Measurements from ENCODE around the gene CTXN1.
A peak's percentile ranks its signal among the peaks of the same experiment; 100 is the strongest.

The CTXN1 gene

DNA sequence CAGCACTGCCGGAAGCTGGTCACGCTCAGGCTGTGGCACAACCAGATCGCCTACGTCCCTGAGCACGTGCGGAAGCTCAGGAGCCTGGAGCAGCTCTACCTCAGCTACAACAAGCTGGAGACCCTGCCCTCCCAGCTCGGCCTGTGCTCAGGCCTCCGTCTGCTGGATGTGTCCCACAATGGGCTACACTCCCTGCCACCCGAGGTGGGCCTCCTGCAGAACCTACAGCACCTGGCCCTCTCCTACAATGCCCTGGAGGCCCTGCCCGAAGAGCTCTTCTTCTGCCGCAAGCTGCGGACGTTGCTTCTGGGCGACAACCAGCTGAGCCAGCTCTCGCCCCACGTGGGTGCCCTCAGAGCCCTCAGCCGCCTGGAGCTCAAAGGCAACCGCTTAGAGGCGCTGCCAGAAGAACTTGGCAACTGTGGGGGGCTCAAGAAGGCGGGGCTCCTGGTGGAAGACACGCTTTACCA, 25.5 kb downstream of the CTXN1 start:
- no peak for DNase-seq (ENCODE audit: low spot score)

DNA sequence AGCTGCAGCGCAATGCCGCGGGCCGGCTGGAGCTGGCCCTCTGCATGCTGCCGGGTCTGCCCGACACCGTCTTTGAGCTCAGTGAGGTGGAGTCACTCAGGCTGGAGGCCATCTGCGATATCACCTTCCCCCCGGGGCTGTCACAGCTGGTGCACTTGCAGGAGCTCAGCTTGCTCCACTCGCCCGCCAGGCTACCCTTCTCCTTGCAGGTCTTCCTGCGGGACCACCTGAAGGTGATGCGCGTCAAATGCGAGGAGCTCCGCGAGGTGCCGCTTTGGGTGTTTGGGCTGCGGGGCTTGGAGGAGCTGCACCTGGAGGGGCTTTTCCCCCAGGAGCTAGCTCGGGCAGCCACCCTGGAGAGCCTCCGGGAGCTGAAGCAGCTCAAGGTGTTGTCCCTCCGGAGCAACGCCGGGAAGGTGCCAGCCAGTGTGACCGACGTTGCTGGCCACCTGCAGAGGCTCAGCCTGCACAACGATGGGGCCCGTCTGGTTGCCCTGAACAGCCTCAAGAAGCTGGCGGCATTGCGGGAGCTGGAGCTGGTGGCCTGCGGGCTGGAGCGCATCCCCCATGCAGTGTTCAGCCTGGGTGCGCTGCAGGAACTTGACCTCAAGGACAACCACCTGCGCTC, 26.1 kb downstream of the CTXN1 start:
- no peak for DNase-seq (ENCODE audit: low spot score)

DNA sequence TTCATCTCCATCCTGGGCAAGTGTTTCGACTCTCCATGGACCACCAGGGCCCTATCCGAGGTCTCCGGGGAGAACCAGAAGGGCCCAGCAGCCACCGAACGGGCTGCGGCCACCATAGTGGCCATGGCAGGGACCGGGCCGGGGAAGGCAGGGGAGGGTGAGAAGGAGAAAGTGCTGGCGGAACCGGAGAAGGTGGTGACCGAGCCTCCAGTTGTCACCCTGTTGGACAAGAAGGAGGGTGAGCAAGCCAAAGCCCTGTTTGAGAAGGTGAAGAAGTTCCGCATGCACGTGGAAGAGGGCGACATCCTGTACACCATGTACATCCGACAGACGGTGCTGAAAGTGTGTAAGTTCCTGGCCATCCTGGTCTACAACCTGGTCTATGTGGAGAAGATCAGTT, 27.0 kb downstream of the CTXN1 start:
- no peak for DNase-seq (ENCODE audit: low spot score)

DNA sequence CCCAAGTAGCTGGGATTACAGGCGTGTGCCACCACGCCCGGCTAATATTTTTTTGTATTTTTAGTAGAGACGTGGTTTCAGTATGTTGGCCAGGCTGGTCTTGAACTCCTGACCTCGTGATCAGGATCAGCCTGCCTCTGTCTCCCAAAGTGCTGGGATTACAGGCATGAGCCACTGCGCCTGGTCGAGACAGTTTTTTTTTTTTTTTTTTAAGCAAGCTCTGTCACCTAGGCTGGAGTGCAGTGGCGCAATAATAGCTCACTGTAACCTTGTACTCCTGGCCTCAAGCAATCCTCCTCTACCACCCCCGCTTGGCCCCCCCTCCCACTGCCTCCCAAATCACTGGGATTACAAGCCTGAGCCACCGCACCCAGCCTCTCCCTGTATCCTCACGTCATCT, 28.6 kb downstream of the CTXN1 start:
- DNase-seq (ENCODE audit: low spot score), result no peak

DNA sequence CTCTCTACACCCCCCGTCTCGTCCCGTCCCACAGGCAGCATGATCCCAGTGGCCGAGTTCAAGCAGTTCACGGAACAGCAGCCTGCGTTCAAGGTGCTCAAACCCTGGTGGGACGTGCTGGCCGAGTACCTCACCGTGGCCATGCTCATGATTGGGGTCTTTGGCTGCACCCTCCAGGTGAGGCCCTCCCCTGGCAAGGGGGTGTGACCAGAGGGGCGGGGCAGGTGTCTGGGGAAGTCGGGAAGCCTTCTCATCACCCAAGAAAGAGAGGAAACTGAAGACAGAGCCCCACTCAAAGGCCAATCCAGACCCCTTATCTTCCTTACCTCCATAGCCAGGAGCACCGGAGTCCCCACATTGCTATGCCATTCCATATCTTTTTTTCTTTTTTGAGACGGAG, 30.4 kb downstream of the CTXN1 start:
- DNase-seq (ENCODE audit: low spot score), result no peak

DNA sequence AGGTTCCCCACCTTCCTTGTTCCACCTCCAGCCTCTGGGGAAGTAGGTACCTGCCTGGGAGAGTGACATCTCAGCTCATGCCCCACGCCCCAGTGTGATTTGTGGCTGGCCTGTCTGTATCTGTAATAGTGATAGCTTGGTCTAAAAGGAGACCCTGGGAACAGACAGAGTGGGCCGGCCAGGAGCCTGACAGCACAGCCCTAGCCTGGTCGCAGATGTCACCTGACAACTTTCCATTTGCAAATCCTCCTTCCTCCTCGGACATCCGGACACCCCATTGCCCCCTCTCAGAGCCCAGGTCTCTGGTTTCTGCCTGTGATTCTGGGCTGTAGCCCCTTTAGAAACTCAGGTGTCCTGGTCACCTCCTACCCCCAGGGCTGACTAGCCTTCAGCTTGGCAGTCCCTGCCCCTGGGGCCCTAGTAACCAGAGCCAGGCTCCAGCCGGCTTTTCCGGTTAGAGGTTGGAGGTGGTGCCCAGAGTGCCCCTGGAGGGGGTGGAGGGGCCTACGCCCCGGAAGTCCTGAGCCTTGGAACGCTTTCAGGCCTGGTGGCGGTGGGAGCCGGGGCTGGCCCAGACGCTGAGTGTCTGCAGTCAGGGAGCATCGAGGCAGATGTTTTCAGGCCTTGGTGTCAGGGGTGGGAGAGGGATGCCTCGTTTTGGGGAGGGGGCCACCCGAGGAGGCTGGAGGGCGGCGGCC, 31.2 kb downstream of the CTXN1 start:
- no peak for DNase-seq (ENCODE audit: low spot score)

DNA sequence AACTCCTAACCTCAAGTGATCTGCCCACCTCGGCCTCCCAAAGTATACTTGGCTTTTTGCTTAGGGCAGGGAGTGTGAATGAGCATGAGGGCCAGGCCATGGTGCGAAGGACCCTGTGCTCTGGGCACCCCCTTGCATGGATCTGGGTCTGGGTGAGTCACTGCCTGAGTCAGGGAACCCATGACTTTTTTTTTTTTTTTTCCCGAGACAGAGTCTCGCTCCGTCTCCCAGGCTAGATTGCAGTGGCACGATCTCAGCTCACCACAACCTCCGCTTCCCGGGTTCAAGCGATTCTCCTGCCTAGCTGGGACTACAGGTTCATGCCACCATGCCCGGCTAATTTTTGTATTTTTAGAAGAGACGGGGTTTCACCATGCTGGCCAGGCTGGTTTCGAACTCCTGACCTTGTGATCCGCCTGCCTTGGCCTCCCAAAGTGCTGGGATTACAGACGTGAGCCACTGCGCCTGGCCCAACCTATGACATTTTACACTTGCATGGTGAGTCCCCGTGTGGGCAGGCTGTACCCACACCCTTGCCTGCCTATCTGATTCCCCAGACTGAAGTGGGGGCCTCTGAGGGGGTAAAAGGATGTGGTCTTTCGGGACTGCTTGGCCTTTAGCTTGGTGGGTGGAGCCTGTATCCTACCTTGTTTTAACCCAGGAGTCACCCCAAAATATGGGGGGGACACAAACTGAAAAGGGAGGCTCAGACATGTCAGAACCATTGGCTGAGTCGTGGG, 32.4 kb downstream of the CTXN1 start:
- peak; percentile 64 for DNase-seq (ENCODE audit: low spot score)

DNA sequence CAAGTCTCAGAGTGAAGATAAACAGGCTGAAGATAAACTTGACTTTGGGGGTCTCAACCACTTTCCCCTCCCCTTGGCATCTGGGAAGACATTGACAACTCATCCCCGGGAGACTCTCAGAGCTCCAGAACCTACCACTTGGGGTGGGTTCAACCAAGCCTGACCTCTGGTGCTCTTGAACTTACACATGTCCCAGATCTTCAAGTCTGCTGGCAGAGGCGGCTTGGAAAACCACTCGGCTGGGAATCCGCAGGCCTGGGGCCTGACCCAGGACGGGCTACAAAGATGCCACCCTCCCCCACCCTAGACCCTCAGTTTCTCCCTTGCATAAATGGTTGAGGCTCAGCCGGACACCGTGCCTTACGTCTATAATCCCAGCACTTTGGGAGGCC, 37.1 kb downstream of the CTXN1 start:
- DNase-seq (ENCODE audit: low spot score), result no peak

DNA sequence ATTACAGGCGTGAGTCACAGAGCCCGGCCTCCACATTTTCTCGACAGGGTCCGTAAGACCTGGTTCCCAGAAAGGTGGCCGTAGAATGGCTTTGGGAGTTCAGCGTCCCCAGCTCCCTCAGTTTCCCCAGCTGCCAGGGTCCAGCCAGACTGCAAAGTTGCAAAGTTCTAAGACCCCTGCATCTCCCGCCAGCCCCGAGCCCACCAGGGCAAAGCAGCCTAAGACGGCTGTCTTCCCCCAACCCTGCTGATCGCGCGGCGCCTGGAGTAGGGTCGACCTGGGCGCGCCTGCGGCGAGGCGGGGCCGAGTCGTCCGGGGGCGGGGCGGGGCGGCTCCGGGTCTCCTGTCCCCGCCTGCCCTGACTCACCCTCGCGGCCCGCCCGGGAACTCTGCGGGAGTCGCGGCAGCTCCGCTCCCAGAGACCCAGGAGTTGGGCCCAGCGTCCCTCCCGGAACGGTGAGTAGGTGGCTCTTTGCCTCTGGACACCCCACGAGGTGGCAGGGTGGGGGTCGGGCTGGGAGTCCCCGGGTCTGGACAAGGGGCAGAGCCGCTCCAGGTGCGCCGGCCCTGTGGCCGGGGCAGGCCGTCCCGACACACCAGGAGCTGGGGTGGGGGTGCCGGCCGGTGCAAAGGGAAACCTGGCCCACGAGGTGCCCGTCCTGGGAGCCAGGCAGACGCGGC, 37.6 kb downstream of the CTXN1 start, which contains the start of gene LRRC8E:
Gene LRRC8E, plus strand, starts transcription at position 366 of the 681 bp plus-strand sequence. CDS start 7,094 bp downstream, outside the sequence.
- DNase-seq (ENCODE audit: low spot score), result peak; percentile 77

DNA sequence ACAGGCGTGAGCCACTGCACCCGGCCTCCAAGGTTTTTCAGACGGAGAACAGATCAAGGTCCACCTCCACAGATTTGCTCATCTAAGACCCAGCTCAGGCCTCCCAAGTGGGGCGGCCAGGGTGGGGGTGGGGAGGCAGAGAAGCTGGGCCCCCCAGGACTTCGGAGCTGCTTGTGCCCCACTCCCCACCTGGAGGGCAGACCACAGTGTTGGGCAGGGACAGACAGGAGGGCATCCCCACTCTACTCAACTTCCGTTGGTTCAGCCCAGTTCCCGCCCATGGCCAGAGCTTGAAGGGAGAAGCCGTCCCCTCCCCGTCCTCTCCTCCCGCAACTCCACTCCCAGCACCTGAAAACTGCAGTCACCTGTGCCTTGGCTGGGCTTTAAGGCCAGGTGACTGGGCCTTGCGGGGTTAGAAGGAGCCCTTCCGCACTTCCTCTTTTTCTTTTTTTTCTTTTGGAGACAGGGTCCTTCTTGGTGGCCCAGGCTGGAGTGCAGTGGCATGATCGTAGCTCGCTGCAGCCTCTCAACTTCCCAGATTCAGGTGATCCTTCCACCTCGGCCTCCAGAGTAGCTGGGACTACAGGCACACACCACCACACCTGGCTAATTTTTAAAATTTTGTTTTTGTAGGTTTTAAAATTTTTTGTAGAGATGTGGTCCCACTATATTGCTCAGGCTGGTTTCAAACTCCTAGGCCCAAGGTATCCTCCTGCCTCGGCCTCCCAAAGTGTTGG, 38.4 kb downstream of the CTXN1 start:
- DNase-seq (ENCODE audit: low spot score), result no peak

DNA sequence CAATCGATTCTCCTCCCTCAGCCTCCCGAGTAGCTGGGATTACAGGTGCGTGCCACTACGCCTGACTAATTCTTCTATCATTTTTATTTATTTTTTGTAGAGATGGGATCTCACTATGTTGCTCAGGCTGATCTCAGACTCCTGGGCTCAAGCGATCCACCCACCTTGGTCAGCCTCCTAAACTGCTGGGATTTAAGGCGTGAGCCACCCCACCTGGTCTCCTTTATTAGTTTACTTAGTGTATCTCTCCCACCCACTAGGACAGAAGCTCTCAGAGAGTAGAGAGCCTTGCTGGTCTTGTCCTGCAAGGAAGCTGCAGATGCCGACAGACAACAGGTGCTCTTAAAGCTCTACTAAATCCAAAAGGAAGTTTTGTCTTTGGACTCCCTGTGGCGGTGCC, 40.1 kb downstream of the CTXN1 start:
- no peak for DNase-seq (ENCODE audit: low spot score)

DNA sequence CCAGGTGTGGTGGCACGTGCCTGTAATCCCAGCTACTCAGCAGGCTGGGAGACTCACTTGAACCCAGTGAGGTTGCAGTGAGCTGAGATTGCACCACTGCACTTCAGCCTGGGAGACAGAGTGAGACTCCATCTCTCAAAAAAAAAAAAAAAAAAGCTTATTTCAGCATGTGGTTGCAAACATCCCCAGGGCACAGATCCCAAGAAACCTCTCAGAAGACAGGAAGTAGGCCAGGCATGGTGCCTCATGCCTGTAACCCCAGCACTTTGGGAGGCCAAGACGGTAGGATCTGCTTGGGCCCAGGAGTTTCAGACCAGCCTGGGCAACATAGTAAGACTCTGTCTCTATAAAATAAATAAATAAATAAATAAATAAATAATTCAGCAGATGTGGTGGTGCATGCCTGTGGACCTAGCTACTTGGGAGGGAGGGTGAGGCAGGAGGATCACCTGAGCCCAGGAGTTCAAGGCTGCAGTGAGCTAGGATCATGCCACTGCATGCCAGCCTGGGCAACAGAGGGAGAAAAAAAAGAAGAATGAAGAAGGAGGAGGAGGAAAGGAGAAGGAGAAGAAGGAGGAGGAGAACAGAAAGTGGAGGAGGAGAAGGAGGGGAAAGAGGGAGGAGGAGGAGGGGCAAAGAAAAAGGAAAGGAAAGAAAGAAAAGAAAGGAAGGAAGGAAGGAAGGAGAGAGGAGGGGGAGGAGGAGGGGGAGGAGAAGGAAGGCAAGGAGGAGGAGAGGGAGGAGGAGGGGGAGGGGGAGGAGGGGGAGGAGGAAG, 42.0 kb downstream of the CTXN1 start:
- DNase-seq (ENCODE audit: low spot score), result no peak

DNA sequence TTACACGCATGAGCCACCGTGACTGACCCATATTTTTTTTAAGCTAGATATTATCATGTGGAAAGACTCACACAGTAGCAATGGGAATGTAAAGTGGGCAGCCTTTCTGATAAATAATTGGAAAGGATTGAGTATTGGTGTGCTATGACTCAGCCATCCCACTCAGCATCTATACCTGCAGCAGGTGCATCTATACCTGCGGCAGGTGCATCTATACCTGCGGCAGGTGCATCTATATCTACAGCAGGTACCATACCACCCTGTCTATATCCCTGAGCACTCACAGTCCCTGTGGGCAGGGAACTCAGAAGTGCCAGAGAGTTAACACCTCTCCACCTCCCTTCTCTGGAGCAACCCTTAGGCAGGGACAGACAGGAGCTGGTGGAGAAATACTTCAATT, 42.8 kb downstream of the CTXN1 start:
- no peak for DNase-seq (ENCODE audit: low spot score)

DNA sequence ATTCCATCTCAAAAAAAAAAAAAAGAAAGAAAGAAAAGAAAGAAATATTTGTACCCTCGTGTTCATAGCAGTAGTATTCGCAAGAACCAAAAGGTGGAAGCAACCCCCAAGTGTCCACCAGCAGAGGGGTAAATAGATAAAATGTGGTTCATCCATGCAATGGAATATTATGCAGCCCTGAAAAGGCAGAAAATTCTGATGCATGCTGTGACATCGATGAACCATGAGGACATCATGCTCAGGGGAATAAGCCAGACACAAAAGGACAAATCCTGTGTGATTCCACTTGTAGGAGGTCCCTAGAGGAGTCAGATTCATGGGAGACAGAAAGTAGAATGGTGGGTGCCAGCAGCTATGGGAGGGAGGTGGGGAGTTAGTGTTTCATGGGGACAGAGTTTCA, 44.0 kb downstream of the CTXN1 start:
- no peak for DNase-seq (ENCODE audit: low spot score)

DNA sequence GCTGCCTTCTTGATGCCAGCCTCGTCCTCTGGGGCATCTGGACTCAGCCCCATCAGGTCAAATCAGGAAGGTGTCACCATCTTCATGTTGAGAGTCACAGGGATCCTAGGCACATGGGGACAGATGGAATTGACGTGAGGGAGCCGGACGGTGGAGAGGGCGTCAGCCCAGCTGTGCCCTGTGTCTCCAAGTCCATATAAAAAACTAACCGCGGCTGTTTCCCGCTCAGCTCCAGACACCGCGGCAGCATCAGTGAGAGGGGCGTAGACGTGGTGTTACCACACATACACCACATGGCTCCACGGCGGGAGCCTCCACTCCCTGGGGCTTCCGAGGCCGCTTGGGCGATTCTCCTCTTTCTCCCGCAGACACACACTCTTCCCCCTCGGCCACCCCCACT, 46.1 kb downstream of the CTXN1 start:
- DNase-seq (ENCODE audit: low spot score), result no peak

DNA sequence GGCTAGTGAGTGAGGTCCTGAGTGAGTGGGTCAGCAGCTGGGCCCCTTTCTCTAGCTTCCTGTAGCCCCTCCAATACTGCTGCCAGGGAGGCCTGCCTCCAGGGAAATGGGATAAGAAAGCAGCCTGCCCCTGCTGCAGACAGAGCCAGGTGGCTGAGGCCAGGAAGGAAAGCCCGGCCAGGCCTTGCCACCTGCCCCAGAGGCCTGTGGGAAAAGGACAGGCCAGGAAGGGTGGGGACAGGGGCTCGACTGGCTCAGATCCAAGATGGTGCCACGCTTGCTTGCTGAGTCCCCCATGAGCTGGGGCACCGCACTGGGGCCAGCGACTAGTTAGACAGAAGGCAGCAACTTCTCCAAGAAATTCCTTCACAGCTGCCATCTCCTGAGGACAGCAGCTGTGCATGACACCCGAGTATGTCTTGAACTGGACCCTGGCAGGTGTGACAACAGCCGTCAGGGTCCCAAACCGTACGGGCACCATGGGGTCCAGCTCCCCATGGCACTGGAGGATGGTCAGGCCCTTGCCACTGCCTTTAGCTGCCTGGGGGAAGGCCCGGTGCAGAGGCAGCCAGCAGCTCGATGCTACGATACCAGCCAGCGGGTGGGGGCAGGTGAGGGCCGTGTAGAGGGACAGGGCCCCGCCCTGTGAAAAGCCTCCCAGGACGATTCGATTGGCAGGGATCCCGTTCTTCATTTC, 46.7 kb downstream of the CTXN1 start:
- DNase-seq (ENCODE audit: low spot score), result no peak

DNA sequence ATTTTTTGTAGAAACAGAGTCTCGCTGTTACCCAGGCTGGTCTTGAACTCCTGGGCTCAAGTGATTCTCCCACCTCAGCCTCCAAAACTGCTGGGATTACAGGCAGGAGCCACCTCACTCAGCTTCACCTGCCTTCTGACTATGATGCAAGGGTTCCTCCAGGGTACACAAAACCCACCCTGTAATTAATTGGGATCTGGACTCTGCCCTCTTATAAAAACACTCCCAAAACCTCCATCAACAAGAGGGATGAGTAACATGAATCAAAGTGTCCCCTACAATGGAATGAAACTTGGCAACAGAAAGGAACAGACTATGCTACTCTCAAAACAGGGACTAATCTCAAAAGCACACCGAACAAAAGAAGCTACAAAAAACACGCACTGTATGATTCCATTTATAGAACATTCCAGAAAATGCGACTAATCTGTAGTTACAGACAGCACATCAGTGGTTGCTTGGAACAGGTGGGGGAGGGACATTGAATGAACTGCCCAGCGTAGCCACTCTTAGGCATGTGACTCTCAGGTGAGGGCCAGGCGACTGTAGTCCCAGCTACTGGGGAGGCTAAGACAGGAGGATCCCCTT, 48.6 kb downstream of the CTXN1 start:
- no peak for DNase-seq (ENCODE audit: low spot score)

DNA sequence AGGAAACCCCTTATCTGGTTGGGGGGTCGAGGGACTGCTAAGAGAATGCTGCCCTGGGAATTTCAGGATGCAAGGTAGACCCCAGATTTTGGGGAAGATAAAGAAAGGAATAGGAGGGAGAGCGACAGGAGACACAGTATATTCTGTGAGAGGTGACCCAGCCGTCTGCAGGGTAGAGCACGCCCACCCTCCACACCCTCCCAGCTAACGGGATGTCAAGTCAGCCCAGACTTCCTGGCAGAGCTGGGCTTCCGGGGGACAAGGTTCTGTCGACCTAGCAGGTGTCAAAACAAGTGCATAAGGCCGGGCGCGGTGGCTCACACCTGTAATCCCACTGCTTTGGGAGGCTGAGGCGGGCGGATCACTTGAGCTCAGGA, 51.0 kb downstream of the CTXN1 start:
- no peak for DNase-seq (ENCODE audit: low spot score)
